Germinal center (tissue), 1 donor: Measurements from ENCODE around the gene GRIK4.

Experiments
- DNase-seq: peaks from one replicate; pipeline ENCODE4 v3.0.0; 2012; ENCODE audit warnings: mixed read lengths, low spot score

The GRIK4 gene

DNA sequence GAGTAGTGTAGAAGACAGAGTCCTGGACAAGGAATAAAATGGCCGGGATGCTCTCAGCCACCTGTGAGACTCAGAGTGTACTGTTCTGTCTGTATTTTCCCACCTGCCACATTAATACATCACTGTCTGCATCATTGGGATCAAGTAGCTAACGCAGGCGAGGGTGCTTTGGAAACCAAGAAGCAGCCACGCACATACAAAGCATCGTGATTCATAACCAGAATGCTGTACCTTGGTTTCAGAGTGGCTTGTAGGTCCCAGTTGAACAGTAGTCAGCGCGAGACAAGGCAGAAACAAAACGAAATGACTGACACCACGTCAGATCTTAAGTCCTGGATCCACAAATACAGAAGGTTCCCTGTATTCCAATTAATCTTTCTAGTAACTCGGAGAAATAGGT is 198.3 kb downstream of the GRIK4 start:
- no peak for DNase-seq

DNA sequence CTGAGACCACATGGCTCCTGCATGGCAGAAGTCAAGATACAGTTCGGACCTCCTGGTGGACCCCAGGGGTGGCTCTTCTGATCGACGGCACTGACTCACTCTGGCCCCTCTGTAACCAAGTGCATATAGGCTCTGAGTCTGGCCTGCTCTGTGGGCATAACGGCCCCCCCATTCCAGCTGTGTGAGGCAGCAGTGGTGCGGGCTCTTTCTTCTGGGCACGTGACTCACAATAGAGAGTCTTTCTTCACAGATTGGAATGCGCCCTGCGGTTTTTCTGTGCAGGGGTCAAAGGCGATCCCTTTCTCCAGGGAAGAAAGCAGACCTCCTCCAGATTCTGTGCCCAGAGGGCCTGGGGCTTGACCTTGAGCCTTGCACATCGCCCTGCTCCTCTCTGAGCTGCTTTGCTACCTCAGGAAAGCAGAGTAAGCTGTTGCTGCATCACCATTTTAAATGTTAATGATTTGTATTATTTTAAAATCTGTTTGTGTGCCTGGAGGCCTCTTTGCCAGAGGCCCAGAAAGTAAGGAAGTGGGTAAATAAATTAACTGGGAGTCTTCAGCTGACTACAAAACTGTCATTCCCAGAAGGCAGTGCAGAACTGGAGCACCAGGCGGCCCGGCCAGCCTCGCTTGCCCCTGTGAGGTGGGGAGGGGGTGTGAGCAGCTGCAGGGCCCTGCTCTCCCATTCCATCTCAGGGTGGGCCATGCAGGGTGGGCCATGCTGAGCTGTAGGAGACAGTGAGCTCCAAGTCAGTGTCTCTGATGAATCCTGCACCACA is 199.0 kb downstream of the GRIK4 start:
- DNase-seq: no peak

GRCh38 chr11:120712014-120712413 is 200.5 kb downstream of the GRIK4 start:
- DNase-seq: no peak

DNA sequence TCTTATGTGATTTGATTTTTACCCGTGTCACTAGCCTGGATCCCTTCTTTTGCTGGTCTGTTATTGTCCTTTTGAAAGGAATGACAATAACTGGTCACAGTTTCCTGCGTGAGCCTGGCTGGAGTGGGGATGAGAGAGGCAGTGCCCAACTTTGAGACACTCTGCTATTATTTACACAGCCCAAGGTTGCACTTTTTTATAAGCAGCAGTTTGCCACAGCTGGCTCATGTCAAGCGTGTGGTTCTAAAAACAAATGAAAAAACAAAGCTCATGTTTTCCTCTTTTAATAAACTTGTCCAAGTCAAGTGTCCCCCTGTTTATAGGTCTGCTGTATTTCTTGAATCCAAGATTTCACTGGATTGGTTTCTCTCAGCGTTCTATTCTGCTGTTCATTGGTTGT is 201.3 kb downstream of the GRIK4 start:
- no peak for DNase-seq

DNA sequence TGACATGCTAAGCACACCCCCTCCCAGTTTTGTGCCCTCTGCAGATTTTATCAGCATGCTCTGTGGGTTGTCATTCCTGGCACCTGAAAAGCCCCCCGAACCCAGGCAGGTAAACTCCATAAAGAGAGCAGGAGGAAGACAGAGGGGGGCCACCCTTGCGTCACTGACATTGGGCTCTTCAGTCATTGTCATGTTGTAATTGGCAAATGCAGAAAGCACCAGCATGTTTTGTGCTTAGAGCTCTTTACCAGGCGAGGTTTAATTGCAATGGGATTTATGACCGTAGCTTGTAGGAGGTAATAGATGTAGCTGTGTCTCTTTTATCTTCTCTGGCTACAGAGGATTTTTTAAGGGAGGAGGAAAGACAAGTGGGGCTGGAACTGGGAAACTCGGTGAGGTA is 201.7 kb downstream of the GRIK4 start:
- DNase-seq: no peak

- DNase-seq: no peak
Measured at GRCh38 chr11:120714438-120714837, 202.9 kb downstream of the GRIK4 start.

DNA sequence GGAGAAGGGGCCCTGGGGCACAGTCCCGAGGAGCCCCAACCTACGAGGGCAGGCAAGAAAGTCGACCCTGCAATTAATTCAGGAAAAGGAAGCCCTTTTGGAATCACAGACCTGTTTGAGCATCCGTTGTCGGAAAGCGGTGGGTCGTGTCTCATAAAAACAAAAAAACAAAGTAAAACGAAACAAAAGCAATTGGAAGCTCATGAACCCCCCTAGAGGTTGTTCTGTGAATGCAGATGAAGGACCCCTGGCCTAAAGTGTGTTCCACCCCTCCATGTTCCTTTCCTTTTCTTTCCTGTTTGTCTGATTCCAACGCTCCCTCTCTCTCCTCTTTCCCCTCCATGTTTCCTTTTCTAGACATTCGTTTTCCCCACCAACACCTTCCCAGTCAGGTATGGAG is 203.7 kb downstream of the GRIK4 start:
- peak; percentile 40 for DNase-seq

DNA sequence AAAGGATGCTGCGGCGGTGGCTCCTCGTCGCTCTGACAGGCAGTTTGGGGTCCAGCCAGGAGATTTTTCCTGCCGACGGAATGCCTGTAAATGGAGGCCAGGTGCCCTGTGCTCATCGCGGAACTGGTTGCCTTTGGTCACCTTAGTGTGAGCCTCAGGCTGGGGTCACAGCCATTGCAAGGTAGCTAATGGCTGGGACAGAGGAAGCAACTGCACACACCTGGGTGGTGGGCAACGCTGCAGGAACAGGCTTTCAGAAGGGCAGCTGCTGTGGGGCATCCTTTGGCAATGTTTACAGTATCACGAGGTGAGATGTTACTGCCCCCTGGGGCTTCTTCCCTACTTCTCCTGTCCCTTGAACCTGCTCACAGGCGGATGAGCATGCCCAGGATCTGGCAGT is 205.5 kb downstream of the GRIK4 start:
- no peak for DNase-seq

DNA sequence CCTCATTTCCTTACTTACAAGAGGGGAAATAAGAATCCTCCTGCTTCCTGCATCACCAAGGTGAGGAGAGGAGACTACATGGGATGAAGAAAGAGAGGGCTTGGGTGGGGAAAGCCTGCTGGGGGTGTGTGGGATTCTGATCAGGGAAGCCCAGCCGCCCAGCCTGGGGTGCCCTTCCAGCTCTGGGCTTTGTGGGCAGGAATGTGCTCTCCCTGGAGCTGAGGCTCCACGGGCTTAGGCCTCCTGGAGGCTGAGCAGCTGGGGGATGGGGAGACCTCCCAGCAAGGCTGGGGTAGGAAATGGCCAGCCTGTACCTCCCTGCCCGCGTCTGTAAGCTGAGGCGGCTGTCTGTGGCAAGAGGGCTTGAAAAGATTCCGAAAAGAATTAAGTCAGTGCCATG is 206.1 kb downstream of the GRIK4 start:
- DNase-seq: no peak

DNA sequence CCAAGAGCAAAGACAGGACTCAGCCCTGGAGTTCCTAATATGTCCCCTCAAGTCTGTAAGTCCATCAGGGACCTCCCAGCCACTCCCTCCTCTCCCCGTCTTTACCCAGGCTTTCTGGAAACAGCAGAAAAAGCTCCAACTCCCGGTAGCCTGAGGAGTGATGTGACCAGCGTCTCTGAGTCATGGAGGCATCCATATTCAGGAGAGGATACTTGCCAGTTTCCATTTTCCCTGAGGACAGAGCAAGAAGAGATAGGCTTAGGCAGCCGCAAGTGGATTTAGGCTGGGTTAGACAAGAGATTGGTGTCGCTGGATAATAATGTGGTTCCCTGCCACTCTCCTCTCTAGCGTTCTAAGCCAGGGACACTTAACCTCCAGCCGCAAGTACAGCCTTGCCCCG is 206.6 kb downstream of the GRIK4 start:
- DNase-seq: no peak

- no peak for DNase-seq
Measured at GRCh38 chr11:120719348-120719747, 207.8 kb downstream of the GRIK4 start.

GRCh38 chr11:120720760-120721159 is 209.2 kb downstream of the GRIK4 start:
- DNase-seq: no peak

DNA sequence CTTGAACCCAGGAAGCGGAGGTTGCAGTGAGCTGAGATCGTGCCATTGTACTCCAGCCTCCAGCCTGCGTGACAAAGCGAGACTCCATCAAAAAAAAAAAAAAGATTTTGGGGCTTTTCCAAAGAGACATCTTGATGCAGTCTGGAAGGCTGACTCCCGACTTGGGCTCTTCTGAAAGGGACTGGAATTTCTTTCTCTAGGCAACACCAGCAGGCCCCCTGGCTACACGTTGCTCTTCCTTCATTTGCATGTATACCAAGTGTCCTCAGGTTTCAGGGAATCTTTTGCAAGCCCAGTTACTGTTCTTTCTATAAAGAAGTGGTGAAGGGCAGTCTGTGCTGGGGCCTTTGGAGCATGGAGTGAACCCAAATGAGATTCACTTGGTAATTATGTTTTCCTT is 211.0 kb downstream of the GRIK4 start:
- DNase-seq: no peak

DNA sequence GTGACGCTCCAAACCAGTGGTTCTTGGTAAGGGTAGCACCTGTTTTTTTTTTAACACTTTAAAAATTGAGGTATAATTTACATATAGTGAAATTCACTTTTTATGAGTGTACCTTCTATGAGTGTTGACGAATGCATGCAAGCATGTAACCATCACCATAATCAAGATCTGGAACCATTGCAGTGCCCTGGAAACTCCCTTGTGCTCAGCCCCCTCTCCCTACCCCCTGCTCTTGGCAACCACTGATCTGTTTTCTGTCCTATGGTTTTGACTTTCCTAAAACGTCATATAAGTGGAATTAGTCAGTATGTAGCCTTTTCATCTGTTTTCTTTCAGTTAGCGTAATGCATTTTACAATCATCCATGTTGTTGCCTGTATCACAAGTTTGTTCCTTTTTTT is 212.2 kb downstream of the GRIK4 start:
- DNase-seq: no peak

DNA sequence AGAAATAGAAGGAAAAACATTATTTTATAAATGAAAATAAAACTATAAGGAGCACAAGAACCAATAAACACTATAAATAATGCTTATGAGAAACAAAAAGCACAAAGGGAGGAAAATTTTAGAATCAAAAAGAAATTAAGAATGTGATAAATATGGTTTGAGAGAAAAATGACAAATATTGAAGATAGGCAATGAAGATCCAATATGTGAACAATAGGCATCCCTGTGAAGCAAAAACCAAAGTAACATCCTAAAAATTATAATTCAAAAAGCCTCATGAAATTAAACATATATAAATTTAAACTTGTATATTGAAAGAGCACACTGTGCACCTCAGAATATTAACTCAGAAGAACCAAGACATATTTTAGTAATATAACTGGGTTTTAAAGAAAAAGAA is 216.2 kb downstream of the GRIK4 start:
- no peak for DNase-seq

- DNase-seq: no peak
Measured at GRCh38 chr11:120735035-120735434, 223.5 kb downstream of the GRIK4 start.

DNA sequence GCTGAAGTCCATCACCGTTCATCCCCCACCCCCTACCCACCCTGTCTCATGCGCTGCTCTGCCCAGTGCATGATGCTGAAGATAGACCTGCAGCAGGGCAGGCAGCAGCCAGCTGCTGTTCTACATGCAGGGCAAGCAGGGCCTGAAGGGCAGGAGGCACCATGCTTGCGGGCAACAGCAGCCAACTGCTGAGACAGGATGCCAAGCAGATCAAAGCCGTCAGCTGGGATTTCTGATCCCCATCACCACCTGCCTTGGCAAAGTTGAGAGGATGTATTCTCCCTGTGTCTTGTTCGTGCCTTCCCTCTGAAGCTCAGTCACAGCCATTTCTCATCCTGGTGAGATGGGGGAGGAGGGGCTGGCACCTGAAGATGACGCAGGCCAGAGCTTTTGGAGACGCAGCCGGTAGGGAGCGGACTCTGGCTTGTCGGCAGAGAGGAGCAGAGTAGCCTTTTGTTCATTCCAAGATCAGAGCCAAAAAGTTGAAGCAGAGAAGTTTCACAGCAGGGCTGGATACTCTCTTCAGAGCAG is 227.0 kb downstream of the GRIK4 start:
- DNase-seq: no peak

DNA sequence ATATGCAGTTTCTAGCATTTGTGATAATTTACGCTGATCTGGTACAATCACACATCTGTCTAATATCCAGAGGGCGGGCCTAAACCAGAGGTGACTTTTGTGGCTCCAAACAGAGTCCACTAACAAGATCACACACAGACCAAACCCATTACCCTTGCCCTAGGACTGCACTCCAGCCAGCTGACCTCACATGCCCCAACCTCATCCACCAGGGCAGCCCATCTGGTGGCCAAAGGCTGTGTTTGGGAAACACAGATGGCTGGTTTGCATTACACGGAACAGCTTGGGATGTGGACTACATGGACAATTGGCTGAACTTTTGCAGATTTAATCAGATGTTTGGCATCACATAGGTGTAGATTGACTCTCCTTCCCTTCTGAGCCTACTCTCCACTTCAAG is 228.2 kb downstream of the GRIK4 start:
- no peak for DNase-seq

DNA sequence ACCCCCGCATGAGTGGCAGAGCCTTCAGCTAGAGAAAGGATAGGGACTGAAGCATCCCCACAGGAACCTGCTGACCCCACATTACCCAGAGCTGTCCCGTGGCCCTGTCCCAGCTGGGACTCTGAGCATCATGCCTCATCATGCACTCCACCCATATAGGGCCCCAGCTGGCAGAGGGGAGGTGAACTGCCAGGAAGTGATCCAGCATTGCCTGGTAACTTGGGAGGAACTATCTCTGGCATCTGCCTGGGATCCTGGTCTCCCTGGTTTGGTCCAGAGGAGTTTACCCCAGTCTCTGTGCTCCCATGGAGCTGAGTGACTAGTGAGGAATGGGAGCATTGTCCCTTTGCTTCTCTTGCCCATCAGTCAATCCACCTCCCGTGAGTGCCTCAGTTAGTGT is 228.8 kb downstream of the GRIK4 start:
- no peak for DNase-seq

DNA sequence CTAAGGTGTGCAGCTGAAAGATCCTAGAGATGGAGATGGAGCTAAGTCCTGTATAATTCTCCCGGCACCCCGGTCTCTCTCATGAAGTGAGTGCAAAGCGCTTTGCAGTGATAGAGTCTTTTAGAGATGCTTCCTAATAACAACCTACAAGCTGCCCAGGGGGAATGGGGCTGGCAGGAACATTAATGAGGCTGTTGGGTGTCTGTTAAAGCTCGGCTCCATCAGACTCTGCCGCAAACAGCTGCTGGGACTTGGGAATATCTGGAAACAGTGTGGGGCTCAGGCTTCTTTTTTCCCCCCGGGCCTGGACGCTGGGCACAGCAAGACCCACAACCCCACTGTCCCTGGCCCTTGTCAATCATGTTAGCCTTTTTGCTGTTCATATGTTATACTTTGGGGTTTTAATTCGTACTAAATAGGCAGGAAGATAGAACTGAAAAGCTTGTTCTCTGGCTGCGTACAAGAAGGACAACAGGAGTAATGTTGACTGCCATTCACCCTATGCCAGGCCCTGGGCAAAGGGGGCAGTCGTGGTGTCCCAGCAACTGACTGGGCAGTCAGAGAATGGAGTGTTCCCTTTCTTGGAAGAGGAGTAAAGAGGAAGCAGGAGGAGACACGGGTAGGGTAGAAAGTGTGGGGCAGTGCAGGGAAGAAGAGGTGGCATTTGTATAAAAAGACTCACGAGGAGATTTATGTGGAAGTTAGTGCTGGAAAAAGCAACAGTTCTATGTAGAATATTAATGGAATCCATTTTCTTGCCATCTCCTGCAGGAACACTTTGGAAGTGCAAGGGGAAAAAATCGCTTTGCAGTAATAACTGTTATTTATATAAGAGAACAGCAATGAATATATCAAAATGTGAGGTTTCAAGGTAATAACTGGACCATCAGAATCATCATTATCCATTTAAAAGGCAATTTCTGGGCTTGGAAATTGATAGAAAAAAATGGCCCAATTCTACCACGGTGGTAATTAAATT is 232.8 kb downstream of the GRIK4 start:
- no peak for DNase-seq

GRCh38 chr11:120746376-120746775 is 234.8 kb downstream of the GRIK4 start:
- no peak for DNase-seq

- DNase-seq: no peak
Measured at GRCh38 chr11:120746836-120747609, 235.5 kb downstream of the GRIK4 start.
